H9 (cell line): Measurements from ENCODE around the gene SEPTIN12. TPM values are rescaled to one million over a fixed set of nuclear protein-coding genes. Genes with fewer than 3 reads are reported as not detected.

Source experiments
- DNase-seq: peaks from one replicate; pipeline ENCODE4 v3.0.0-alpha.2; 2017
- H2AFZ ChIP-seq: one replicate; pipeline ENCODE4 v1.6.1; 2013; ENCODE audit warnings: mild to moderate bottlenecking, low read length, control low read depth, moderate library complexity
- H2AK5ac ChIP-seq: 2 replicates; pipeline ENCODE4 v1.6.1; 2013; ENCODE audit warnings: low read length, control low read depth, mixed read lengths; ENCODE audit not compliant: insufficient read length
- H2BK120ac ChIP-seq: one replicate; pipeline ENCODE4 v1.6.1; 2013; ENCODE audit warnings: low read depth, mild to moderate bottlenecking, low read length, control low read depth, inconsistent platforms; ENCODE audit not compliant: poor library complexity, severe bottlenecking
- H2BK12ac ChIP-seq: 2 replicates; pipeline ENCODE4 v1.6.1; 2013; ENCODE audit warnings: low read length, control low read depth, mixed read lengths, low read depth; ENCODE audit not compliant: insufficient read length
- H2BK15ac ChIP-seq: 2 replicates; pipeline ENCODE4 v1.6.1; 2013; ENCODE audit warnings: low read depth, low read length, control low read depth
- H2BK20ac ChIP-seq: one replicate; pipeline ENCODE4 v1.6.1; 2013; ENCODE audit warnings: low read depth, mild to moderate bottlenecking, low read length, control low read depth, inconsistent platforms; ENCODE audit not compliant: poor library complexity, severe bottlenecking
- H2BK5ac ChIP-seq: 2 replicates; pipeline ENCODE4 v1.6.1; 2013; ENCODE audit warnings: low read length, control low read depth, mixed read lengths; ENCODE audit not compliant: insufficient read length
- H3K14ac ChIP-seq: 2 replicates; pipeline ENCODE4 v1.6.1; 2013; ENCODE audit warnings: low read length, control low read depth; ENCODE audit not compliant: insufficient read depth
- H3K18ac ChIP-seq: 2 replicates; pipeline ENCODE4 v1.6.1; 2013; ENCODE audit warnings: low read depth, mild to moderate bottlenecking, mixed read lengths, low read length, control low read depth; ENCODE audit not compliant: insufficient read length
- H3K23ac ChIP-seq: 2 replicates; pipeline ENCODE4 v1.6.1; 2013; ENCODE audit warnings: low read length, control low read depth, mixed read lengths, low read depth; ENCODE audit not compliant: insufficient read length
- H3K23me2 ChIP-seq: 2 replicates; pipeline ENCODE4 v1.6.1; 2013; ENCODE audit warnings: low read depth, mild to moderate bottlenecking, mixed read lengths, low read length, control low read depth; ENCODE audit not compliant: insufficient read length, poor library complexity, severe bottlenecking
- H3K27ac ChIP-seq: 2 replicates; pipeline ENCODE4 v1.5.1; 2013; ENCODE audit warnings: low read length, control low read depth, mixed read lengths, low read depth; ENCODE audit not compliant: insufficient read length
- H3K27me3 ChIP-seq: 2 replicates; pipeline ENCODE4 v1.6.1; 2013; ENCODE audit warnings: low read length, control low read depth, inconsistent platforms; ENCODE audit not compliant: insufficient read depth
- H3K4ac ChIP-seq: 2 replicates; pipeline ENCODE4 v1.6.1; 2013; ENCODE audit warnings: low read depth, mild to moderate bottlenecking, control low read depth, inconsistent platforms, low read length, moderate library complexity
- H3K4me1 ChIP-seq: 2 replicates; pipeline ENCODE4 v1.6.1; 2013; ENCODE audit warnings: low read length, control low read depth, inconsistent platforms; ENCODE audit not compliant: insufficient read depth
- H3K4me2 ChIP-seq: 2 replicates; pipeline ENCODE4 v1.6.1; 2013; ENCODE audit warnings: low read length, control low read depth, mixed read lengths; ENCODE audit not compliant: insufficient read length, insufficient read depth
- H3K56ac ChIP-seq: 2 replicates; pipeline ENCODE4 v1.6.1; 2013; ENCODE audit warnings: low read depth, mild to moderate bottlenecking, mixed read lengths, low read length, control low read depth; ENCODE audit not compliant: insufficient read length
- H3K79me1 ChIP-seq: 2 replicates; pipeline ENCODE4 v1.6.1; 2013; ENCODE audit warnings: low read depth, mild to moderate bottlenecking, moderate library complexity, low read length, control low read depth, inconsistent platforms; ENCODE audit not compliant: insufficient read depth, poor library complexity, severe bottlenecking
- H3K79me2 ChIP-seq: 2 replicates; pipeline ENCODE4 v1.6.1; 2013; ENCODE audit warnings: low read length, control low read depth, inconsistent platforms; ENCODE audit not compliant: insufficient read depth
- H3K9ac ChIP-seq: 2 replicates; pipeline ENCODE4 v1.6.1; 2013; ENCODE audit warnings: low read length, control low read depth, mixed read lengths; ENCODE audit not compliant: insufficient read length; ENCODE audit errors: extremely low read depth
- H3K9me3 ChIP-seq: one replicate; pipeline ENCODE4 v1.6.1; 2013; ENCODE audit warnings: low read depth, low read length, inconsistent platforms; ENCODE audit not compliant: control insufficient read depth
- H3T11ph ChIP-seq: one replicate; pipeline ENCODE4 v1.6.1; 2013; ENCODE audit warnings: mild to moderate bottlenecking, low read length, control low read depth, inconsistent platforms
- H4K20me1 ChIP-seq: one replicate; pipeline ENCODE4 v1.6.1; 2013; ENCODE audit not compliant: control insufficient read depth, insufficient read length, insufficient read depth
- H4K5ac ChIP-seq: 2 replicates; pipeline ENCODE4 v1.6.1; 2013; ENCODE audit warnings: low read depth, mild to moderate bottlenecking, mixed read lengths, low read length, control low read depth; ENCODE audit not compliant: insufficient read length
- H4K8ac ChIP-seq: replicated peaks from 2 replicates; pipeline ENCODE4 v1.6.1; 2013; ENCODE audit warnings: low read length, control low read depth, mixed read lengths, low read depth; ENCODE audit not compliant: insufficient read length
- H4K91ac ChIP-seq: 2 replicates; pipeline ENCODE4 v1.6.1; 2013; ENCODE audit warnings: low read depth, mild to moderate bottlenecking, moderate library complexity, mixed read lengths, low read length, control low read depth; ENCODE audit not compliant: insufficient read length
- H3K27ac Mint-ChIP-seq, 3 experiments: 2 replicates in 2 of 3; 3 replicates in 1 of 3; pipeline ENCODE4 v1.8.0; 2020 to 2021; ENCODE audit warnings: mixed read lengths in 3 of 3, mild to moderate bottlenecking in 1 of 3, moderate library complexity in 1 of 3
- H3K27me3 Mint-ChIP-seq: 2 replicates; pipeline ENCODE4 v1.8.0; 2021; ENCODE audit warnings: low read depth, mild to moderate bottlenecking, moderate library complexity, mixed read lengths
- H3K36me3 Mint-ChIP-seq, 3 experiments: 2 replicates in 2 of 3; 3 replicates in 1 of 3; pipeline ENCODE4 v1.8.0; 2020 to 2021; ENCODE audit warnings: low read depth in 3 of 3, mixed read lengths in 3 of 3; ENCODE audit not compliant: insufficient read depth in 1 of 3
- H3K4me1 Mint-ChIP-seq, 2 experiments: 2 replicates each; pipeline ENCODE4 v1.8.0; 2020; ENCODE audit warnings: mixed read lengths in 2 of 2
- H3K4me3 Mint-ChIP-seq, 2 experiments: 2 replicates in 1 of 2; 3 replicates in 1 of 2; pipeline ENCODE4 v1.8.0; 2020 to 2021; ENCODE audit warnings: mild to moderate bottlenecking in 2 of 2, mixed read lengths in 2 of 2, moderate library complexity in 1 of 2
- H3K9me3 Mint-ChIP-seq, 2 experiments: 2 replicates in 1 of 2; 3 replicates in 1 of 2; pipeline ENCODE4 v1.8.0; 2020; ENCODE audit warnings: mild to moderate bottlenecking in 2 of 2, mixed read lengths in 2 of 2, moderate library complexity in 1 of 2
- CTCF ChIP-seq: fragments of 200-600 bp; sonication (generic); conservative IDR thresholded peaks from 3 replicates; pipeline ENCODE4 v1.8.0; 2021; ENCODE audit warnings: antibody characterized with exemption, mild to moderate bottlenecking
- WGBS: extraction: QIAGEN DNeasy Blood & Tissue Kit; methylation state at CpG from one replicate; pipeline ENCODE4 v1.1.7; 2013; ENCODE audit warnings: missing lambda C conversion rate, low lambda C conversion rate, mixed read lengths; ENCODE audit not compliant: insufficient read length; ENCODE audit errors: extremely low coverage; 5-methylcytosine and 5-hydroxymethylcytosine counted together
- total RNA-seq: library from RNA; stranded (reverse); gene quantifications from 2 replicates; pipeline ENCODE4 v1.2.1, GENCODE V29; 2021

Gene SEPTIN12
- total RNA-seq, 1 experiment from 2014 or later: 0.48 TPM

DNA sequence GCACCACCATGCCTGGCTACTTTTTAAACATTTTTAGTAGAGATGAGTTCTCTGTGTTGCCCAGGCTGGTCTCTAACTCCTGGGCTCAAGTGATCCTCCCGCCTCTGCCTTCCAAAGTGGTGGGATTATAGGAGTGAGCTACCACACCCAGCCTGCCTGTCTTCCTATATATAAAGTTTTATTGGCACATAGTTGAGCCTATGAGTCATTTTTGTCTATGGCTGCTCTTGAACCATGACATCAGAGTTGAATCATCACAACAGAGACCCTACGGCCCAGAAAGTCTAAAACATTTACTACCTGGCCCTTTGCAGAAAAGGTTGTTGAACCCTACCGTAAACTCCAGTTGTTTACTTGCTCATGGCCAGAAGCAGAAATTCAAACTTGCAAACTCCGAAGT, 7.9 kb downstream of the SEPTIN12 start:
- Histone ChIP-seq H3K79me1 (no peaks in the 10 kb centered on the region), H3K27me3 (no peaks in the 10 kb centered on the region; the same call in 1 of the 2 replicates), H3K4me2 (no peak overlapping the region), H2BK15ac (no peak overlapping the region), H3K9ac (no peak overlapping the region), H3K79me2 (no peaks in the 10 kb centered on the region), H3T11ph (no peak overlapping the region), H2BK5ac (no peak overlapping the region), H3K4me1 (no peaks in the 10 kb centered on the region), H3K56ac (no peak overlapping the region), H3K9me3 (no peaks in the 10 kb centered on the region), H2BK20ac (no peak overlapping the region), H3K27ac (no peak overlapping the region), H3K14ac (no peak overlapping the region), H3K23me2 (no peaks in the 10 kb centered on the region), H2BK120ac (no peak overlapping the region), H4K91ac (no peak overlapping the region), H4K20me1 (no peaks in the 10 kb centered on the region), H4K5ac (no peak overlapping the region), H3K23ac (no peak overlapping the region), H3K4ac (no peak overlapping the region), H4K8ac (no peak overlapping the region), H2BK12ac (no peak overlapping the region), H2AK5ac (no peak overlapping the region), H3K18ac (no peak overlapping the region), H2AFZ (no peak overlapping the region)
- Mint-ChIP-seq H3K4me1 (peaks cover 0 to 5% of the 10 kb centered on the region in 2 experiments; a peak in 1 of 4 replicates), H3K4me3 (no peak overlapping the region), H3K9me3 (no peaks in the 10 kb centered on the region; a peak in 2 of 5 replicates), H3K27me3 (no peaks in the 10 kb centered on the region; the same call in none of the 2 replicates), H3K36me3 (no peaks in the 10 kb centered on the region), H3K27ac (no peak overlapping the region)
- DNase-seq: no peak
- no CpG with 5 or more reads among the region's 4 CpGs for WGBS
- TF ChIP-seq CTCF: no peak
